Subcutaneous adipose tissue (tissue), 4 donors: ENCODE results near the gene HLA-DPB1. TPM values are rescaled to one million over a fixed set of nuclear protein-coding genes. Genes with fewer than 3 reads are reported as not detected.

Experiments
- CTCF ChIP-seq: fragments of 450-650 bp; IDR thresholded peaks from one replicate; pipeline ENCODE4 v1.5.1; 2016; ENCODE audit warnings: low read depth, mild to moderate bottlenecking, control low read depth, antibody characterized with exemption, moderate library complexity
- total RNA-seq, 4 donors: library from RNA; depleted of rRNA; stranded (reverse); fragments of >200 nt; gene quantifications; one replicate each; pipeline ENCODE4 v1.1.0, GENCODE V29; 2016

Gene HLA-DPB1
- total RNA-seq, 4 donors from 2014 or later, result 43.9 to 256 (median 83.0) TPM

GRCh38 chr6:33049323-33050013 lies 26.3 kb upstream of the HLA-DPB1 start:
- TF ChIP-seq CTCF, result no peak

DNA sequence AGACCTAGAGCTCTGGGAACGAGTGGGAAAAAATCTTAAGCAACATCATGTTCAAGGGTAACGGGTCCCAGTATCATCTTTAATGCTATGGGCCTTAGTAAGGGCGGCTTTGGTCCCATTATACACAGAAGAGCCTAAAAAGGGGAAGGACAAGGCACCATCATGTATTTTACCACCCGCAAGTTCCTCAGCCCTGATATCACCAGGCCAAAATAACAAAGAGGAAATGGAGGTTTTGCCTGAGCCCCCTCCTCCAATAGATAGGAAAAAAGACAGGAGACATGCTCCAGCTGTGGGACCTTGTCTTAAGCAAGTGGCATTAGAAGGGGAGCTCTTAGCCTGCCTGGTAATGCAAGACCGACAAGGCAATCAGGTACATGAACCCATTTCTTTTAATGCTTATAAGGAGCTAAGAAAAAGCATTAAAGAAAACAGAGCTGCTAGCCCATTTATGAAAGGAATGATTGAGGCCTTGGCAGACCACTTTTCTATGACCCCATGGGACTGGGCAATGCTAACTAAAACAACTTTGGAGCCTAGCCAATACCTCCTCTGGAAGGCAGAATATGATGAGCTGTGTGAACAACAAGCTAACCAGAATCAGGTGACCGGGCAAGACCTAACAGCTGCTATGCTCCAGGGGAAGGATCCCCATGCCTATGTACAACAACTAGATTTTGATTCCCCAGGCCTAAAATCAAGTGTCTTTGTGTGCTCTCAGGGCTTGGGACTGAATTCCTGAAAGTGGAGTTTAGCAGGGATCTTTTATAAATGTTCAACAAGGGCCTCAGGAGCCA lies 25.6 kb upstream of the HLA-DPB1 start:
- TF ChIP-seq CTCF, result no peak

DNA sequence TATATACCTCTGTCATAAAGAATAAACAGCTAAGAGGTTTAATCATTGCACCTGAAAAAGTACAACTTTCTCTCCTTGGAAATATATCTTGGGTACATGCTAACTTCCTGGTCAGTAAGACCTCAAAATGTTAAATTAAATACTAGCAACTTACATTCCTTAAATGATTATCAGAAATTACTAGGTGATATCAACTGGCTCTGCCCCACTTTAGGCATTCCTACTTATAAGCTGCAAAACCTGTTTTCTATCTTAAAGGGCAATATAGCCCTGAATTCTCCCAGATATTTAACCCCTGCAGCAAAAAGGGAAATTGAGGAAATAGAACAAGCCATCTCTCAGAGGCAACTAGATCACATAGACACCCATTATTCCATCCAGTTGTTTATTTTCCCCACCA lies 23.2 kb upstream of the HLA-DPB1 start:
- no peak for TF ChIP-seq CTCF

GRCh38 chr6:33053230-33053629 lies 22.6 kb upstream of the HLA-DPB1 start:
- TF ChIP-seq CTCF, result no peak

DNA sequence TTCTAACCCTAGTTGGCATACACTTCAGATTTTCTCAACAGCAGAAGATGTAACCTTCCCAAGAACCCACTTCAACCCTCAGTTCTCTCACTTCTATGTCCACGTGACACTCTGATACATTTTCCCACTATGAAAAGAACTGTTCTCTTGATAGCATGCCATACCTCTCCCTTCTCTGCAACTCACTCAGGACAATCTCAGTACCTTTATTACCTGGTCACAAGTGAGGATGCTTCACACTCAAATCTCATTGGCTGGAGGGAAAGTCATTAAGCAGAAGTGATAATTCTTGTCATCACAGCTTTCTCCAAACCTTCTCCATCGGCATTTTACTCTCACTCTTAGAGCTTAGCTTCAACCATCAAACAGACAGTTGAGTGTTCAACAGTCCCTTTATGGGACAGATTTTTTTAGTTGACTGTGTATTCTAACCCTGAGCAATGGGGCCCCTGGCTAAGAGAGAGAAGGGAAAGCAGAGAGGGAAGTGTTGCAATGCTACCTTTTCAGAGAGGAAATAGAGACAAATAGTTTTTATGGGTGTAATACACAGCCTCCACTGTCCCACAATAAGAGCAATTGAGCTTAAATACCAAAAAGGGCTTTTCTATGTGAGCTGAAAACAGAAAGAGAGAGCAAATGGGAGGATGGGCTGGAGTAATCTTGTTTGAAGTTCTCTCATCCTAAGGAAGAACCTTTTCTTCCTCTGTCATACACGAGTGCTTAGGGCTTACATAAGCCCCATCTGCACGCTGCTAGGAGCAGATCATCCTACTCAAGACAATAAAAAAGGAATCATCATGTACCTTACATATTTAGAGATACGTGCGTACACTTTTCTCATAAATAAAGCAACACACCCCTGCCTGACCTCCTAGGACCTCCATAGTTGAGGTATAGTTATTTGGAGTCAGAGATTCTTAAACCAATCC lies 18.3 kb upstream of the HLA-DPB1 start:
- TF ChIP-seq CTCF, result no peak

GRCh38 chr6:33061987-33062386 lies 13.8 kb upstream of the HLA-DPB1 start:
- no peak for TF ChIP-seq CTCF
